ENCODE data around the gene TIGD2.

The TIGD2 gene

GRCh38 chr4:89111833-89112563 lies 665 bp downstream of the TIGD2 start:
- Histone ChIP-seq H3K4me1 (ENCODE audit: low read depth, poor library complexity, severe bottlenecking) (peaks cover 16% of the 10 kb centered on the region), H3K27ac (peak overlapping the region; percentile 75), H3K36me3 (ENCODE audit: insufficient read depth) (no peaks in the 10 kb centered on the region), H3K4me2 (peak overlapping the region; percentile 81), H3K27me3 (ENCODE audit: insufficient read depth, low read depth) (no peaks in the 10 kb centered on the region), H3K4me3 (IDR thresholded peaks at IDR 0.05; ENCODE audit: insufficient read depth, low read depth, low read length) (peak overlapping the region; percentile 66), H3K79me2 (ENCODE audit: insufficient read depth, low read depth) (peaks cover 16% of the 10 kb centered on the region; the same call in 1 of the 2 replicates), H2AFZ (ENCODE audit: low read depth) (peak overlapping the region; percentile 84), H4K20me1 (ENCODE audit: insufficient read depth) (no peaks in the 10 kb centered on the region), H3K9ac (peak overlapping the region; percentile 91)
- TF ChIP-seq, protein P1, sequence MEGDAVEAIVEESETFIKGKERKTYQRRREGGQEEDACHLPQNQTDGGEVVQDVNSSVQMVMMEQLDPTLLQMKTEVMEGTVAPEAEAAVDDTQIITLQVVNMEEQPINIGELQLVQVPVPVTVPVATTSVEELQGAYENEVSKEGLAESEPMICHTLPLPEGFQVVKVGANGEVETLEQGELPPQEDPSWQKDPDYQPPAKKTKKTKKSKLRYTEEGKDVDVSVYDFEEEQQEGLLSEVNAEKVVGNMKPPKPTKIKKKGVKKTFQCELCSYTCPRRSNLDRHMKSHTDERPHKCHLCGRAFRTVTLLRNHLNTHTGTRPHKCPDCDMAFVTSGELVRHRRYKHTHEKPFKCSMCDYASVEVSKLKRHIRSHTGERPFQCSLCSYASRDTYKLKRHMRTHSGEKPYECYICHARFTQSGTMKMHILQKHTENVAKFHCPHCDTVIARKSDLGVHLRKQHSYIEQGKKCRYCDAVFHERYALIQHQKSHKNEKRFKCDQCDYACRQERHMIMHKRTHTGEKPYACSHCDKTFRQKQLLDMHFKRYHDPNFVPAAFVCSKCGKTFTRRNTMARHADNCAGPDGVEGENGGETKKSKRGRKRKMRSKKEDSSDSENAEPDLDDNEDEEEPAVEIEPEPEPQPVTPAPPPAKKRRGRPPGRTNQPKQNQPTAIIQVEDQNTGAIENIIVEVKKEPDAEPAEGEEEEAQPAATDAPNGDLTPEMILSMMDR (conservative IDR thresholded peaks at IDR 0.05; ENCODE audit: low read depth, low read length), result no peak

DNA sequence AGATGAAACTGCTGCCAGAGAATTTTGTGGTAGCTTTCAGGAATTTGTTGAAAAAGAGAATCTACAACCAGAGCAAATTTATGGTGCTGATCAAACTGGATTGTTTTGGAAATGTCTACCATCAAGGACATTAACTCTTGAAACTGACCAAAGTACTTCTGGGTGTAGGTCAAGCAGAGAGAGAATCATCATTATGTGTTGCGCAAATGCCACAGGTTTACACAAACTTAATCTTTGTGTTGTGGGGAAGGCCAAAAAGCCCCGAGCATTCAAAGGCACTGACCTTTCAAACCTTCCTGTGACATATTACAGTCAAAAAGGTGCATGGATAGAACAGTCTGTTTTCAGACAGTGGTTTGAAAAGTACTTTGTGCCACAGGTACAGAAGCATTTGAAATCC lies 2.1 kb downstream of the TIGD2 start:
- Histone ChIP-seq H2AFZ (ENCODE audit: low read depth) (no peak overlapping the region), H3K9ac (no peak overlapping the region), H3K27me3 (ENCODE audit: insufficient read depth, low read depth) (no peaks in the 10 kb centered on the region), H3K4me1 (ENCODE audit: low read depth, poor library complexity, severe bottlenecking) (peaks cover 16% of the 10 kb centered on the region), H4K20me1 (ENCODE audit: insufficient read depth) (no peaks in the 10 kb centered on the region), H3K36me3 (ENCODE audit: insufficient read depth) (no peaks in the 10 kb centered on the region), H3K4me3 (IDR thresholded peaks at IDR 0.05; ENCODE audit: insufficient read depth, low read depth, low read length) (no peak overlapping the region), H3K4me2 (no peak overlapping the region), H3K79me2 (ENCODE audit: insufficient read depth, low read depth) (peaks cover 16% of the 10 kb centered on the region; the same call in 1 of the 2 replicates), H3K27ac (no peak overlapping the region)
- TF ChIP-seq, protein P1 (conservative IDR thresholded peaks at IDR 0.05; ENCODE audit: low read depth, low read length), result no peak

- Histone ChIP-seq H3K4me3 (IDR thresholded peaks at IDR 0.05; ENCODE audit: insufficient read depth, low read depth, low read length) (no peak overlapping the region), H3K27ac (no peak overlapping the region), H3K9ac (no peak overlapping the region), H3K4me2 (no peak overlapping the region), H4K20me1 (ENCODE audit: insufficient read depth) (no peaks in the 10 kb centered on the region), H2AFZ (ENCODE audit: low read depth) (no peak overlapping the region), H3K27me3 (ENCODE audit: insufficient read depth, low read depth) (no peaks in the 10 kb centered on the region), H3K4me1 (ENCODE audit: low read depth, poor library complexity, severe bottlenecking) (peaks cover 16% of the 10 kb centered on the region), H3K36me3 (ENCODE audit: insufficient read depth) (no peaks in the 10 kb centered on the region), H3K79me2 (ENCODE audit: insufficient read depth, low read depth) (peaks cover 16% of the 10 kb centered on the region; the same call in 1 of the 2 replicates)
- TF ChIP-seq, protein P1 (conservative IDR thresholded peaks at IDR 0.05; ENCODE audit: low read depth, low read length), result no peak
Measured at GRCh38 chr4:89114100-89114499, 2.8 kb downstream of the TIGD2 start.

DNA sequence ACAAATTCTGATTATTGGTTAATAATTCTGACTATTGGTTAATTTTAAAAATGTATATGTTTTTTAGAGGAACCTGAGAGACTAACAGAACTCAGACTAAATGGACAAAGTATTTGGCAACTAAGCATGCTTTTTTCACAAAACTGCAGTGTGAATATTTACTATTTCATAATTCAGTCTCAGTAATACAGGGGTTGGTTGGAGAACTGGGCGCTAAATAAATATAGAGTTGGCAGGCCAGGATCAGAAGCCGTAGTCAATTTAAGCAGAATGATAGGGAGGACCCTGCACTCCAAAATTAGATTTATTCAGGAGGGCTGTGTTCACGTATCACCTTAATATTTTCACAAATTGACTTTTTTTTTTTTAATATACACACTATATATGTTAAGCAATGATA lies 5.8 kb downstream of the TIGD2 start:
- no peak overlapping the region for H3K27ac ChIP-seq
- H3K9ac ChIP-seq, result no peak overlapping the region
- no peak overlapping the region for H2AFZ ChIP-seq (ENCODE audit: low read depth)
- no peaks in the 10 kb centered on the region for H3K36me3 ChIP-seq (ENCODE audit: insufficient read depth)
- H3K79me2 ChIP-seq (ENCODE audit: insufficient read depth, low read depth), result peaks cover 12% of the 10 kb centered on the region; the same call in 1 of the 2 replicates
- no peak overlapping the region for H3K4me3 ChIP-seq (IDR thresholded peaks at IDR 0.05; ENCODE audit: insufficient read depth, low read depth, low read length)
- TF ChIP-seq, protein P1 (conservative IDR thresholded peaks at IDR 0.05; ENCODE audit: low read depth, low read length), result no peak
- H4K20me1 ChIP-seq (ENCODE audit: insufficient read depth), result no peaks in the 10 kb centered on the region
- no peaks in the 10 kb centered on the region for H3K27me3 ChIP-seq (ENCODE audit: insufficient read depth, low read depth)
- no peak overlapping the region for H3K4me2 ChIP-seq
- H3K4me1 ChIP-seq (ENCODE audit: low read depth, poor library complexity, severe bottlenecking), result peaks cover 11% of the 10 kb centered on the region

All from KMS-11 (cell line).